ENCODE measurements around the gene TMOD1. TPM values are rescaled to one million over a fixed set of nuclear protein-coding genes. Genes with fewer than 3 reads are reported as not detected.

Gene TMOD1
- total and polyA plus RNA-seq, 2 experiments from 2014 or later, result 0.34 to 1.3 TPM

GRCh38 chr9:97596906-97597305, 95.4 kb downstream of the TMOD1 start:
- H3K27me3 ChIP-seq (replicated peaks; ENCODE audit: insufficient read depth), result peaks cover 11% of the 10 kb centered on the region; the same call in 1 of the 2 replicates
- DNase-seq, result no peak

GRCh38 chr9:97598461-97599288, 97.2 kb downstream of the TMOD1 start:
- H4K20me1 ChIP-seq (ENCODE audit: insufficient read depth), result no peaks in the 10 kb centered on the region
- TF ChIP-seq EZH2phosphoT487 (IDR thresholded peaks at IDR 0.05; ENCODE audit: insufficient read depth, low read depth), result no peak
- TF ChIP-seq EZH2 (IDR thresholded peaks at IDR 0.05; ENCODE audit: insufficient read depth, poor library complexity, severe bottlenecking), result no peak
- H3F3A ChIP-seq (ENCODE audit: insufficient read depth), result 0 out of 2 replicates have a peak, but pooled peaks cover 7% of the 10 kb centered on the region
- no peaks in the 10 kb centered on the region for H3K4me1 ChIP-seq (ENCODE audit: insufficient read depth)
- no peak overlapping the region for H2AFZ ChIP-seq
- no peak overlapping the region for H3K4me2 ChIP-seq (ENCODE audit: unreplicated experiment)
- H3K27ac ChIP-seq, result no peak overlapping the region
- H3K9me2 ChIP-seq (ENCODE audit: insufficient read depth), result no peaks in the 10 kb centered on the region
- peak; percentile 82 for DNase-seq
- H3K9me3 ChIP-seq (ENCODE audit: low read depth), result no peaks in the 10 kb centered on the region
- H3K79me2 ChIP-seq (ENCODE audit: insufficient read depth), result no peaks in the 10 kb centered on the region
- H3K9ac ChIP-seq, result no peak overlapping the region
- peaks cover 7% of the 10 kb centered on the region; the same call in 1 of the 2 replicates for H3K27me3 ChIP-seq (replicated peaks; ENCODE audit: insufficient read depth)
- H3K4me3 ChIP-seq, result no peak overlapping the region
- peaks cover 5% of the 10 kb centered on the region for H3K36me3 ChIP-seq (ENCODE audit: low read depth)
- WGBS, 2 experiments (ENCODE audit: low coverage in 1 of 2, low lambda C conversion rate in 2 of 2, missing lambda C conversion rate in 2 of 2), result 16 to 18% methylated on average over 11 of the region's 11 CpGs
- in situ Hi-C loops (cut with MboI), result no loop called here

More at GRCh38 chr9:97596906-97597305, 95.4 kb downstream of the TMOD1 start:
- H3K9ac ChIP-seq, result no peak overlapping the region
- no peaks in the 10 kb centered on the region for H3K9me2 ChIP-seq (ENCODE audit: insufficient read depth)
- in situ Hi-C loops (cut with MboI), result no loop called here
- no peak overlapping the region for H2AFZ ChIP-seq
- H3K4me3 ChIP-seq, result no peak overlapping the region
- 0 out of 2 replicates have a peak, but pooled peaks cover 7% of the 10 kb centered on the region for H3F3A ChIP-seq (ENCODE audit: insufficient read depth)
- H3K27ac ChIP-seq, result no peak overlapping the region
- peaks cover 5% of the 10 kb centered on the region for H3K36me3 ChIP-seq (ENCODE audit: low read depth)
- no peaks in the 10 kb centered on the region for H4K20me1 ChIP-seq (ENCODE audit: insufficient read depth)
- no peak overlapping the region for H3K4me2 ChIP-seq (ENCODE audit: unreplicated experiment)
- H3K9me3 ChIP-seq (ENCODE audit: low read depth), result no peaks in the 10 kb centered on the region
- H3K4me1 ChIP-seq (ENCODE audit: insufficient read depth), result no peaks in the 10 kb centered on the region
- no peaks in the 10 kb centered on the region for H3K79me2 ChIP-seq (ENCODE audit: insufficient read depth)
- WGBS, 2 experiments (ENCODE audit: low coverage in 1 of 2, low lambda C conversion rate in 2 of 2, missing lambda C conversion rate in 2 of 2), result 17 to 21% methylated on average over 4 of the region's 4 CpGs
- TF ChIP-seq EZH2phosphoT487 (IDR thresholded peaks at IDR 0.05; ENCODE audit: insufficient read depth, low read depth) (no peak), EZH2 (IDR thresholded peaks at IDR 0.05; ENCODE audit: insufficient read depth, poor library complexity, severe bottlenecking) (no peak)

GRCh38 chr9:97599314-97599846, 97.9 kb downstream of the TMOD1 start:
- H3K9me3 ChIP-seq (ENCODE audit: low read depth), result no peaks in the 10 kb centered on the region
- 0 out of 2 replicates have a peak, but pooled peaks cover 7% of the 10 kb centered on the region for H3F3A ChIP-seq (ENCODE audit: insufficient read depth)
- H3K27me3 ChIP-seq (replicated peaks; ENCODE audit: insufficient read depth), result peaks cover 7% of the 10 kb centered on the region; the same call in 1 of the 2 replicates
- H3K4me2 ChIP-seq (ENCODE audit: unreplicated experiment), result no peak overlapping the region
- no peaks in the 10 kb centered on the region for H3K4me1 ChIP-seq (ENCODE audit: insufficient read depth)
- no peak overlapping the region for H3K9ac ChIP-seq
- no peaks in the 10 kb centered on the region for H3K9me2 ChIP-seq (ENCODE audit: insufficient read depth)
- TF ChIP-seq EZH2phosphoT487 (IDR thresholded peaks at IDR 0.05; ENCODE audit: insufficient read depth, low read depth) (no peak), EZH2 (IDR thresholded peaks at IDR 0.05; ENCODE audit: insufficient read depth, poor library complexity, severe bottlenecking) (no peak)
- H3K36me3 ChIP-seq (ENCODE audit: low read depth), result peaks cover 12% of the 10 kb centered on the region
- 87 to 88% methylated on average over 7 of the region's 7 CpGs for WGBS, 2 experiments (ENCODE audit: low coverage in 1 of 2, low lambda C conversion rate in 2 of 2, missing lambda C conversion rate in 2 of 2)
- in situ Hi-C loops (cut with MboI), result no loop called here
- H2AFZ ChIP-seq, result no peak overlapping the region
- no peak for DNase-seq
- no peak overlapping the region for H3K4me3 ChIP-seq
- no peak overlapping the region for H3K27ac ChIP-seq
- no peaks in the 10 kb centered on the region for H4K20me1 ChIP-seq (ENCODE audit: insufficient read depth)
- H3K79me2 ChIP-seq (ENCODE audit: insufficient read depth), result no peaks in the 10 kb centered on the region

- H3F3A ChIP-seq (ENCODE audit: insufficient read depth), result 0 out of 2 replicates have a peak, but pooled peaks cover 7% of the 10 kb centered on the region
- no peak overlapping the region for H3K27ac ChIP-seq
- no peaks in the 10 kb centered on the region for H3K4me1 ChIP-seq (ENCODE audit: insufficient read depth)
- TF ChIP-seq EZH2 (IDR thresholded peaks at IDR 0.05; ENCODE audit: insufficient read depth, poor library complexity, severe bottlenecking) (no peak), EZH2phosphoT487 (IDR thresholded peaks at IDR 0.05; ENCODE audit: insufficient read depth, low read depth) (no peak)
- H4K20me1 ChIP-seq (ENCODE audit: insufficient read depth), result no peaks in the 10 kb centered on the region
- H3K9me2 ChIP-seq (ENCODE audit: insufficient read depth), result no peaks in the 10 kb centered on the region
- peaks cover 20% of the 10 kb centered on the region for H3K36me3 ChIP-seq (ENCODE audit: low read depth)
- in situ Hi-C loops (cut with MboI), result loop anchor here (10.0 to 25.0 kb wide), 2 partner anchors 136 to 738 kb away; partner anchors contain the start of gene ZNF782
- no peaks in the 10 kb centered on the region for H3K79me2 ChIP-seq (ENCODE audit: insufficient read depth)
- 96 to 98% methylated on average over 8 of the region's 8 CpGs for WGBS, 2 experiments (ENCODE audit: low coverage in 1 of 2, low lambda C conversion rate in 2 of 2, missing lambda C conversion rate in 2 of 2)
- peaks cover 7% of the 10 kb centered on the region; the same call in 1 of the 2 replicates for H3K27me3 ChIP-seq (replicated peaks; ENCODE audit: insufficient read depth)
- H2AFZ ChIP-seq, result no peak overlapping the region
- H3K9ac ChIP-seq, result no peak overlapping the region
- no peak overlapping the region for H3K4me3 ChIP-seq
- DNase-seq, result no peak
- H3K4me2 ChIP-seq (ENCODE audit: unreplicated experiment), result no peak overlapping the region
- H3K9me3 ChIP-seq (ENCODE audit: low read depth), result no peaks in the 10 kb centered on the region
Measured at GRCh38 chr9:97600531-97601227, 99.2 kb downstream of the TMOD1 start.
